ENCODE data around the gene P4HA2. TPM values are rescaled to one million over a fixed set of nuclear protein-coding genes. Genes with fewer than 3 reads are reported as not detected.

P4HA2 gene
- total RNA-seq, 1 donor from 2014 or later, result 49.4 TPM

- Mint-ChIP-seq H3K4me3 (no peak overlapping the region), H3K27me3 (ENCODE audit: insufficient read depth) (peaks cover 5% of the 10 kb centered on the region), H3K4me1 (ENCODE audit: low read depth) (peaks cover 17% of the 10 kb centered on the region), H3K27ac (no peak overlapping the region), H3K36me3 (ENCODE audit: low read depth) (no peaks in the 10 kb centered on the region), H3K9me3 (no peaks in the 10 kb centered on the region)
- DNase-seq (ENCODE audit: low spot score), result no peak
- intact Hi-C loops (cut with micrococcal nuclease), result no loop called here
These were observed 41.3 kb upstream of the P4HA2 start for GRCh38 chr5:132268769-132269551.

GRCh38 chr5:132267931-132268768 is 40.5 kb upstream of the P4HA2 start:
- Mint-ChIP-seq H3K4me3 (no peak overlapping the region), H3K4me1 (ENCODE audit: low read depth) (peaks cover 18% of the 10 kb centered on the region), H3K9me3 (no peaks in the 10 kb centered on the region), H3K27me3 (ENCODE audit: insufficient read depth) (peaks cover 3% of the 10 kb centered on the region), H3K27ac (no peak overlapping the region), H3K36me3 (ENCODE audit: low read depth) (no peaks in the 10 kb centered on the region)
- intact Hi-C loops (cut with micrococcal nuclease), result no loop called here
- no peak for DNase-seq (ENCODE audit: low spot score)

- H3K27ac Mint-ChIP-seq, result peak overlapping the region; percentile 3
- no peaks in the 10 kb centered on the region for H3K36me3 Mint-ChIP-seq (ENCODE audit: low read depth)
- no peak for DNase-seq (ENCODE audit: low spot score)
- no peaks in the 10 kb centered on the region for H3K9me3 Mint-ChIP-seq
- H3K4me3 Mint-ChIP-seq, result no peak overlapping the region
- intact Hi-C loops (cut with micrococcal nuclease), result no loop called here
- peaks cover 2% of the 10 kb centered on the region for H3K27me3 Mint-ChIP-seq (ENCODE audit: insufficient read depth)
- H3K4me1 Mint-ChIP-seq (ENCODE audit: low read depth), result peaks cover 18% of the 10 kb centered on the region
These were observed 39.6 kb upstream of the P4HA2 start for GRCh38 chr5:132267166-132267739.

- Mint-ChIP-seq H3K4me3 (no peak overlapping the region), H3K27me3 (ENCODE audit: insufficient read depth) (peaks cover 2% of the 10 kb centered on the region), H3K27ac (no peak overlapping the region), H3K9me3 (no peaks in the 10 kb centered on the region), H3K4me1 (ENCODE audit: low read depth) (peaks cover 22% of the 10 kb centered on the region), H3K36me3 (ENCODE audit: low read depth) (no peaks in the 10 kb centered on the region)
- no peak for DNase-seq (ENCODE audit: low spot score)
- intact Hi-C loops (cut with micrococcal nuclease), result no loop called here
These were observed 39.1 kb upstream of the P4HA2 start for GRCh38 chr5:132266836-132267160.

- peaks cover 26% of the 10 kb centered on the region for H3K4me1 Mint-ChIP-seq (ENCODE audit: low read depth)
- intact Hi-C loops (cut with micrococcal nuclease), result no loop called here
These were observed 38.6 kb upstream of the P4HA2 start for GRCh38 chr5:132266031-132266835.

GRCh38 chr5:132265336-132266030 is 37.8 kb upstream of the P4HA2 start:
- peaks cover 33% of the 10 kb centered on the region for H3K4me1 Mint-ChIP-seq (ENCODE audit: low read depth)

More at GRCh38 chr5:132266031-132266835, 38.6 kb upstream of the P4HA2 start:
- Mint-ChIP-seq H3K27me3 (ENCODE audit: insufficient read depth) (peaks cover 2% of the 10 kb centered on the region), H3K9me3 (no peaks in the 10 kb centered on the region), H3K36me3 (ENCODE audit: low read depth) (no peaks in the 10 kb centered on the region), H3K4me3 (no peak overlapping the region), H3K27ac (no peak overlapping the region)
- DNase-seq (ENCODE audit: low spot score), result no peak

GRCh38 chr5:132264546-132265335 is 37.1 kb upstream of the P4HA2 start:
- peaks cover 40% of the 10 kb centered on the region for H3K4me1 Mint-ChIP-seq (ENCODE audit: low read depth)
- H3K27me3 Mint-ChIP-seq (ENCODE audit: insufficient read depth), result peaks cover 2% of the 10 kb centered on the region
- peak overlapping the region; percentile 22 for H3K27ac Mint-ChIP-seq
- H3K9me3 Mint-ChIP-seq, result no peaks in the 10 kb centered on the region
- no peaks in the 10 kb centered on the region for H3K36me3 Mint-ChIP-seq (ENCODE audit: low read depth)
- no peak for DNase-seq (ENCODE audit: low spot score)
- intact Hi-C loops (cut with micrococcal nuclease), result no loop called here
- no peak overlapping the region for H3K4me3 Mint-ChIP-seq

More at GRCh38 chr5:132265336-132266030, 37.8 kb upstream of the P4HA2 start:
- peaks cover 2% of the 10 kb centered on the region for H3K27me3 Mint-ChIP-seq (ENCODE audit: insufficient read depth)
- no peaks in the 10 kb centered on the region for H3K9me3 Mint-ChIP-seq
- intact Hi-C loops (cut with micrococcal nuclease), result no loop called here
- DNase-seq (ENCODE audit: low spot score), result no peak
- no peak overlapping the region for H3K4me3 Mint-ChIP-seq
- H3K36me3 Mint-ChIP-seq (ENCODE audit: low read depth), result no peaks in the 10 kb centered on the region
- H3K27ac Mint-ChIP-seq, result no peak overlapping the region

GRCh38 chr5:132263548-132264261 is 36.1 kb upstream of the P4HA2 start:
- Mint-ChIP-seq H3K36me3 (ENCODE audit: low read depth) (no peaks in the 10 kb centered on the region), H3K27ac (peak overlapping the region; percentile 83), H3K4me1 (ENCODE audit: low read depth) (peaks cover 39% of the 10 kb centered on the region), H3K9me3 (no peaks in the 10 kb centered on the region), H3K4me3 (no peak overlapping the region), H3K27me3 (ENCODE audit: insufficient read depth) (peaks cover 2% of the 10 kb centered on the region)
- DNase-seq (ENCODE audit: low spot score), result no peak
- intact Hi-C loops (cut with micrococcal nuclease), result no loop called here

GRCh38 chr5:132262882-132263547 is 35.4 kb upstream of the P4HA2 start:
- Mint-ChIP-seq H3K9me3 (no peaks in the 10 kb centered on the region), H3K36me3 (ENCODE audit: low read depth) (no peaks in the 10 kb centered on the region), H3K27ac (peak overlapping the region; percentile 83), H3K4me1 (ENCODE audit: low read depth) (peaks cover 36% of the 10 kb centered on the region), H3K27me3 (ENCODE audit: insufficient read depth) (peaks cover 5% of the 10 kb centered on the region), H3K4me3 (no peak overlapping the region)
- no peak for DNase-seq (ENCODE audit: low spot score)
- intact Hi-C loops (cut with micrococcal nuclease), result no loop called here

- intact Hi-C loops (cut with micrococcal nuclease), result loop anchor here (2.0 kb wide), 1 partner anchor 15 kb away; no protein-coding TSS in a partner anchor
- H3K36me3 Mint-ChIP-seq (ENCODE audit: low read depth), result no peaks in the 10 kb centered on the region
- peak overlapping the region; percentile 2 for H3K4me3 Mint-ChIP-seq
- no peaks in the 10 kb centered on the region for H3K9me3 Mint-ChIP-seq
- H3K4me1 Mint-ChIP-seq (ENCODE audit: low read depth), result peaks cover 36% of the 10 kb centered on the region
- no peak for DNase-seq (ENCODE audit: low spot score)
- H3K27me3 Mint-ChIP-seq (ENCODE audit: insufficient read depth), result peaks cover 6% of the 10 kb centered on the region
- peak overlapping the region; percentile 37 for H3K27ac Mint-ChIP-seq
These were observed 34.5 kb upstream of the P4HA2 start for GRCh38 chr5:132261881-132262845.

All from activated T-helper 1 cell treated with anti-CD3 and anti-CD28 coated beads, Interleukin-12 subunit alpha, Interleukin-12 subunit beta, Interleukin-2, Interleukin-4 antibody, amounts not matched to agents 30 ng/mL and 10 ng/mL and 1 ng/mL, durations not matched to agents 14 hours and 24 hours and 36 hours (primary cell).